MM.1S (cell line): ENCODE results near the gene PAX9.

Experiments
- DNase-seq: peaks from one replicate; pipeline ENCODE4 v3.0.0-alpha.2; 2015
- H2AFZ ChIP-seq: fragments of 300-600 bp; sonication (generic); 2 replicates; pipeline ENCODE4 v1.6.0; 2016; ENCODE audit warnings: antibody characterized with exemption, low read length
- H3F3A ChIP-seq: fragments of 300-600 bp; sonication (generic); 2 replicates; pipeline ENCODE4 v1.6.1; 2016; ENCODE audit warnings: mild to moderate bottlenecking, antibody characterized with exemption, low read length, moderate library complexity, mixed read lengths; ENCODE audit not compliant: insufficient read depth
- H3K27ac ChIP-seq: fragments of 300-600 bp; sonication (generic); 2 replicates; pipeline ENCODE4 v1.5.1; 2016; ENCODE audit warnings: mild to moderate bottlenecking, low read length
- H3K27me3 ChIP-seq: fragments of 300-600 bp; sonication (generic); replicated peaks from 2 replicates; pipeline ENCODE4 v1.6.0; 2016; ENCODE audit warnings: low read length; ENCODE audit not compliant: insufficient read depth
- H3K36me3 ChIP-seq: fragments of 300-600 bp; sonication (generic); replicated peaks from 2 replicates; pipeline ENCODE4 v1.6.1; 2016; ENCODE audit warnings: mild to moderate bottlenecking, low read length, mixed read lengths; ENCODE audit not compliant: insufficient read depth
- H3K4me1 ChIP-seq: fragments of 300-600 bp; sonication (generic); 2 replicates; pipeline ENCODE4 v1.6.1; 2016; ENCODE audit warnings: low read length, mixed read lengths
- H3K4me2 ChIP-seq: fragments of 300-600 bp; sonication (generic); 2 replicates; pipeline ENCODE4 v1.6.0; 2016; ENCODE audit warnings: low read depth, low read length
- H3K4me3 ChIP-seq: fragments of 300-600 bp; sonication (generic); 2 replicates; pipeline ENCODE4 v1.5.1; 2016; ENCODE audit warnings: low read length, mixed read lengths
- H3K79me2 ChIP-seq: fragments of 300-600 bp; sonication (generic); 2 replicates; pipeline ENCODE4 v1.6.1; 2016; ENCODE audit warnings: mixed run types, low read length, mixed read lengths
- H3K9ac ChIP-seq: fragments of 300-600 bp; sonication (generic); 2 replicates; pipeline ENCODE4 v1.6.1; 2016; ENCODE audit warnings: low read length, mixed read lengths
- H3K9me2 ChIP-seq: fragments of 300-600 bp; sonication (generic); replicated peaks from 2 replicates; pipeline ENCODE4 v1.6.1; 2016; ENCODE audit warnings: mild to moderate bottlenecking, low read length, mixed read lengths; ENCODE audit not compliant: insufficient read depth
- H3K9me3 ChIP-seq: fragments of 300-600 bp; sonication (generic); replicated peaks from 2 replicates; pipeline ENCODE4 v1.6.1; 2016; ENCODE audit warnings: mild to moderate bottlenecking, low read length, mixed read lengths; ENCODE audit not compliant: insufficient read depth
- H4K20me1 ChIP-seq: fragments of 300-600 bp; sonication (generic); 2 replicates; pipeline ENCODE4 v1.6.1; 2016; ENCODE audit warnings: mild to moderate bottlenecking, low read length, moderate library complexity, mixed read lengths; ENCODE audit not compliant: insufficient read depth
- CTCF ChIP-seq: fragments of 300-600 bp; sonication (generic); IDR thresholded peaks from 2 replicates; pipeline ENCODE4 v1.5.1; 2016; ENCODE audit warnings: antibody characterized with exemption, low read length, mixed read lengths
- EZH2 ChIP-seq: fragments of 300-600 bp; sonication (generic); optimal IDR thresholded peaks from 2 replicates; pipeline ENCODE3; 2017; ENCODE audit warnings: low read depth, mild to moderate bottlenecking, antibody characterized with exemption, low read length, mixed read lengths
- EZH2phosphoT487 ChIP-seq: fragments of 300-600 bp; sonication (generic); IDR thresholded peaks from 2 replicates; pipeline ENCODE4 v1.6.1; 2018; ENCODE audit warnings: antibody characterized with exemption, low read length

Gene PAX9

DNA sequence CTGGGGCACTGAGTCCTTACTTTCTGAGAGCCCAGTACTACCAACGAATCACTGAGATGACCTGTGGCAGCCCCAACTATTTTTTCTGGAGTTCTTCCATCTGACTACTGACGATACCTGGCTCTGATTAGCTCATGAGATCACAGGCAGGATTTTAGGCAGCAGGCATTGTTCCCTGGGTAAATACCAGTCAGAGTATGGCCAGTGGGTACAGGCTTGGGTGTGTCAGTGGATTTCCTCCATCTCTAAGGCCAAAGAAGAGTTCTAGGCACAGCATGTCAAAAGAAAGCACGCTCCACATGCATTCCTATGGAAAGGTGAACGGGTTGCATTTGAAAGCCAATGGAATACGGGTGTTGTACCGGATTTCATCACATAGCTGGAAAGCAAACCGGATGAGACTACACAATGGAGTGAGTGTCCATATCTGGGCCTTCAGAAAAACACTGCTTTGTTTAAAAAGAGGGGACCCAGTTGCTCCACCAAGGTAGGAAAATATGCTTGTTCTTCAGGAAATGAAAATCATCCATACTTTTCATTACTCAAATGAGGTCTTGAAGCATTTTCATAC lies 55.0 kb downstream of the PAX9 start:
- no peak overlapping the region for H2AFZ ChIP-seq

GRCh38 chr14:36717363-36717762 lies 55.7 kb downstream of the PAX9 start:
- Histone ChIP-seq H3K4me3 (no peak overlapping the region), H3K9ac (no peak overlapping the region), H3K4me2 (no peak overlapping the region), H3K79me2 (no peaks in the 10 kb centered on the region), H3K9me2 (no peaks in the 10 kb centered on the region), H3K9me3 (no peaks in the 10 kb centered on the region), H4K20me1 (no peaks in the 10 kb centered on the region), H3K4me1 (no peaks in the 10 kb centered on the region), H3K36me3 (no peaks in the 10 kb centered on the region), H3K27me3 (no peaks in the 10 kb centered on the region), H2AFZ (no peak overlapping the region), H3K27ac (no peak overlapping the region), H3F3A (no peaks in the 10 kb centered on the region)
- no peak for DNase-seq
- TF ChIP-seq EZH2 (no peak), CTCF (no peak), EZH2phosphoT487 (no peak)

More for the DNA sequence above, 55.0 kb downstream of the PAX9 start:
- Histone ChIP-seq H3K9me2 (no peaks in the 10 kb centered on the region), H3K36me3 (no peaks in the 10 kb centered on the region), H4K20me1 (no peaks in the 10 kb centered on the region), H3K4me3 (no peak overlapping the region), H3K79me2 (no peaks in the 10 kb centered on the region), H3K9me3 (no peaks in the 10 kb centered on the region), H3K4me2 (no peak overlapping the region), H3K4me1 (no peaks in the 10 kb centered on the region), H3K27me3 (no peaks in the 10 kb centered on the region), H3K9ac (no peak overlapping the region), H3K27ac (no peak overlapping the region), H3F3A (no peaks in the 10 kb centered on the region)
- DNase-seq, result no peak
- no peak for TF ChIP-seq EZH2
- no peak for TF ChIP-seq EZH2phosphoT487
- no peak for TF ChIP-seq CTCF

- TF ChIP-seq CTCF (no peak), EZH2phosphoT487 (no peak), EZH2 (no peak)
Observed at GRCh38 chr14:36718216-36718615, 56.6 kb downstream of the PAX9 start.

More at GRCh38 chr14:36718216-36718615, 56.6 kb downstream of the PAX9 start:
- Histone ChIP-seq H3K27ac (no peak overlapping the region), H3K4me1 (no peaks in the 10 kb centered on the region), H3K9me3 (no peaks in the 10 kb centered on the region), H3F3A (no peaks in the 10 kb centered on the region), H3K9ac (no peak overlapping the region), H3K4me2 (no peak overlapping the region), H3K36me3 (no peaks in the 10 kb centered on the region), H4K20me1 (no peaks in the 10 kb centered on the region), H3K27me3 (no peaks in the 10 kb centered on the region), H3K9me2 (no peaks in the 10 kb centered on the region), H2AFZ (no peak overlapping the region), H3K4me3 (no peak overlapping the region), H3K79me2 (no peaks in the 10 kb centered on the region)
- no peak for DNase-seq
